Mammary epithelial cell (primary cell): ENCODE data around the gene ZNHIT3.

ENCODE experiments used
- CTCF ChIP-seq, 2 donors: IDR thresholded peaks in 1 of 2; conservative IDR thresholded peaks in 1 of 2; 2 replicates each; pipeline ENCODE4 v1.5.1; 2011 to 2012; ENCODE audit warnings: inconsistent platforms in 2 of 2, low read length in 2 of 2, mild to moderate bottlenecking in 2 of 2, control low read depth in 1 of 2, low read depth in 1 of 2; ENCODE audit not compliant: insufficient read depth in 1 of 2; ENCODE audit errors: extremely low read depth in 1 of 2
- EZH2 ChIP-seq: IDR thresholded peaks from 2 replicates; pipeline ENCODE4 v1.6.1; 2012; ENCODE audit warnings: low read length, inconsistent platforms, borderline replicate concordance

GRCh38 chr17:36493956-36494355 lies 7.5 kb downstream of the ZNHIT3 start:
- no peak for TF ChIP-seq CTCF (conservative IDR thresholded peaks at IDR 0.05 in 1 of 2, IDR thresholded peaks at IDR 0.05 in 1 of 2; ENCODE audit: extremely low read depth in 1 of 2, insufficient read depth in 1 of 2, low read depth in 1 of 2, low read length in 2 of 2)
- no peak for TF ChIP-seq EZH2
